ENCODE data around the gene TRIP6. TPM values are rescaled to one million over a fixed set of nuclear protein-coding genes. Genes with fewer than 3 reads are reported as not detected.
A peak's percentile ranks its signal among the peaks of the same experiment; 100 is the strongest.

The TRIP6 gene
- 10 to 100 TPM; 22.2 to 31.1 TPM for total RNA-seq

GRCh38 chr7:100867040-100867775, at the start of gene TRIP6:
Gene TRIP6 (plus strand): TSS chr7:100867387. CDS start chr7:100867498, 111 bp downstream.
- H3K4me1 Mint-ChIP-seq: peaks cover 22% of the 10 kb centered on the region
- H3K27ac Mint-ChIP-seq: peak within 1 kb of the TSS; percentile 92
- ChIA-PET POLR2A (interaction anchor here (0.6 to 1.1 kb wide), 2 partner anchors 8 to 15 kb away, joined by 3 read pairs; partner anchors contain the start of genes SLC12A9 and SRRT), CTCF (no interaction called here)
- H3K27me3 Mint-ChIP-seq: no peaks in the 10 kb centered on the region
- DNase-seq (peak; percentile 84), ATAC-seq (peak; percentile 68)
- no peaks in the 10 kb centered on the region for H3K9me3 Mint-ChIP-seq (ENCODE audit: low read depth)
- intact Hi-C loops (cut with DNase I, micrococcal nuclease): loop anchor here in 1 of 2 experiments (1.0 to 2.0 kb wide), 2 partner anchors 15 to 438 kb away; partner anchors contain the start of genes MEPCE, SLC12A9 and ZCWPW1
- peaks cover 20% of the 10 kb centered on the region for H3K36me3 Mint-ChIP-seq (ENCODE audit: low read depth)
- H3K4me3 Mint-ChIP-seq: peak within 1 kb of the TSS; percentile 90

GRCh38 chr7:100818366-100818765, 48.8 kb upstream of the TRIP6 start:
- ChIA-PET POLR2A (no interaction called here), CTCF (interaction anchor here (0.6 kb wide), 1 partner anchor 69 kb away, joined by 4 read pairs; no protein-coding TSS in a partner anchor)
- ATAC-seq: no peak
- H3K27me3 Mint-ChIP-seq: no peaks in the 10 kb centered on the region
- peaks cover 2% of the 10 kb centered on the region for H3K36me3 Mint-ChIP-seq (ENCODE audit: low read depth)
- H3K4me1 Mint-ChIP-seq: no peaks in the 10 kb centered on the region
- no peak overlapping the region for H3K27ac Mint-ChIP-seq
- H3K9me3 Mint-ChIP-seq (ENCODE audit: low read depth): no peaks in the 10 kb centered on the region
- intact Hi-C loops (cut with DNase I, micrococcal nuclease): no loop called here
- no peak overlapping the region for H3K4me3 Mint-ChIP-seq
- DNase-seq: no peak

GRCh38 chr7:100818825-100819224, 48.4 kb upstream of the TRIP6 start:
- H3K4me1 Mint-ChIP-seq: no peaks in the 10 kb centered on the region
- no peaks in the 10 kb centered on the region for H3K27me3 Mint-ChIP-seq
- no peak overlapping the region for H3K4me3 Mint-ChIP-seq
- ChIA-PET POLR2A (no interaction called here), CTCF (interaction anchor here (0.6 kb wide), 1 partner anchor 69 kb away, joined by 4 read pairs; no protein-coding TSS in a partner anchor)
- H3K36me3 Mint-ChIP-seq (ENCODE audit: low read depth): peaks cover 2% of the 10 kb centered on the region
- ATAC-seq (no peak), DNase-seq (no peak)
- intact Hi-C loops (cut with DNase I, micrococcal nuclease): no loop called here
- H3K9me3 Mint-ChIP-seq (ENCODE audit: low read depth): no peaks in the 10 kb centered on the region
- H3K27ac Mint-ChIP-seq: no peak overlapping the region

- H3K36me3 Mint-ChIP-seq (ENCODE audit: low read depth): peaks cover 2% of the 10 kb centered on the region
- no peaks in the 10 kb centered on the region for H3K9me3 Mint-ChIP-seq (ENCODE audit: low read depth)
- H3K4me1 Mint-ChIP-seq: no peaks in the 10 kb centered on the region
Observed at GRCh38 chr7:100819586-100819985, 47.6 kb upstream of the TRIP6 start.

GRCh38 chr7:100822236-100823139, 44.7 kb upstream of the TRIP6 start:
- POLR2A ChIA-PET: no interaction called here
- CTCF ChIA-PET: interaction anchor here (1.2 kb wide), 1 partner anchor 22 kb away, joined by 3 read pairs; no protein-coding TSS in a partner anchor
- ATAC-seq (no peak), DNase-seq (no peak)
- Mint-ChIP-seq H3K4me3 (no peak overlapping the region), H3K9me3 (ENCODE audit: low read depth) (no peaks in the 10 kb centered on the region), H3K27me3 (peaks cover 15% of the 10 kb centered on the region), H3K27ac (no peak overlapping the region), H3K4me1 (peaks cover 11% of the 10 kb centered on the region), H3K36me3 (ENCODE audit: low read depth) (no peaks in the 10 kb centered on the region)
- intact Hi-C loops (cut with DNase I, micrococcal nuclease): no loop called here

More at GRCh38 chr7:100819586-100819985, 47.6 kb upstream of the TRIP6 start:
- ATAC-seq (no peak), DNase-seq (no peak)
- ChIA-PET CTCF (no interaction called here), POLR2A (no interaction called here)
- Mint-ChIP-seq H3K27me3 (no peaks in the 10 kb centered on the region), H3K4me3 (no peak overlapping the region), H3K27ac (no peak overlapping the region)
- intact Hi-C loops (cut with DNase I, micrococcal nuclease): no loop called here

GRCh38 chr7:100823140-100823525, 44.1 kb upstream of the TRIP6 start:
- POLR2A ChIA-PET: no interaction called here
- ATAC-seq (no peak), DNase-seq (no peak)
- peaks cover 15% of the 10 kb centered on the region for H3K4me1 Mint-ChIP-seq
- H3K27ac Mint-ChIP-seq: no peak overlapping the region
- no peaks in the 10 kb centered on the region for H3K9me3 Mint-ChIP-seq (ENCODE audit: low read depth)
- H3K27me3 Mint-ChIP-seq: peaks cover 20% of the 10 kb centered on the region
- intact Hi-C loops (cut with DNase I, micrococcal nuclease): no loop called here
- H3K36me3 Mint-ChIP-seq (ENCODE audit: low read depth): no peaks in the 10 kb centered on the region
- CTCF ChIA-PET: interaction anchor here (0.6 kb wide), 1 partner anchor 194 kb away, joined by 4 read pairs; no protein-coding TSS in a partner anchor
- no peak overlapping the region for H3K4me3 Mint-ChIP-seq

- intact Hi-C loops (cut with DNase I, micrococcal nuclease): no loop called here
- ChIA-PET CTCF (interaction anchor here (0.6 kb wide), 1 partner anchor 194 kb away, joined by 4 read pairs; no protein-coding TSS in a partner anchor), POLR2A (no interaction called here)
- no peak for ATAC-seq
- H3K27ac Mint-ChIP-seq: no peak overlapping the region
- H3K4me1 Mint-ChIP-seq: peaks cover 16% of the 10 kb centered on the region
- DNase-seq: no peak
- H3K27me3 Mint-ChIP-seq: peaks cover 21% of the 10 kb centered on the region
- H3K9me3 Mint-ChIP-seq (ENCODE audit: low read depth): no peaks in the 10 kb centered on the region
- no peaks in the 10 kb centered on the region for H3K36me3 Mint-ChIP-seq (ENCODE audit: low read depth)
- no peak overlapping the region for H3K4me3 Mint-ChIP-seq
Observed at GRCh38 chr7:100823534-100823933, 43.7 kb upstream of the TRIP6 start.

- no peak overlapping the region for H3K4me3 Mint-ChIP-seq
- ATAC-seq: no peak
- ChIA-PET POLR2A (no interaction called here), CTCF (interaction anchor here (0.6 kb wide), 1 partner anchor 190 kb away, joined by 3 read pairs; no protein-coding TSS in a partner anchor)
- H3K36me3 Mint-ChIP-seq (ENCODE audit: low read depth): no peaks in the 10 kb centered on the region
- no peaks in the 10 kb centered on the region for H3K9me3 Mint-ChIP-seq (ENCODE audit: low read depth)
- H3K27ac Mint-ChIP-seq: no peak overlapping the region
- peaks cover 27% of the 10 kb centered on the region for H3K27me3 Mint-ChIP-seq
- DNase-seq: no peak
- intact Hi-C loops (cut with DNase I, micrococcal nuclease): no loop called here
- H3K4me1 Mint-ChIP-seq: peaks cover 19% of the 10 kb centered on the region
Observed at GRCh38 chr7:100824499-100825214, 42.5 kb upstream of the TRIP6 start.

GRCh38 chr7:100825215-100825671, 41.9 kb upstream of the TRIP6 start:
- no peak for DNase-seq
- Mint-ChIP-seq H3K36me3 (ENCODE audit: low read depth) (no peaks in the 10 kb centered on the region), H3K9me3 (ENCODE audit: low read depth) (no peaks in the 10 kb centered on the region), H3K27me3 (peaks cover 27% of the 10 kb centered on the region), H3K4me1 (peaks cover 19% of the 10 kb centered on the region), H3K4me3 (no peak overlapping the region), H3K27ac (no peak overlapping the region)
- no peak for ATAC-seq
- ChIA-PET CTCF (no interaction called here), POLR2A (no interaction called here)
- intact Hi-C loops (cut with DNase I, micrococcal nuclease): no loop called here

- ATAC-seq (no peak), DNase-seq (no peak)
- H3K9me3 Mint-ChIP-seq (ENCODE audit: low read depth): no peaks in the 10 kb centered on the region
- H3K36me3 Mint-ChIP-seq (ENCODE audit: low read depth): no peaks in the 10 kb centered on the region
- intact Hi-C loops (cut with DNase I, micrococcal nuclease): no loop called here
- H3K4me3 Mint-ChIP-seq: peak overlapping the region; percentile 58
- H3K27me3 Mint-ChIP-seq: peaks cover 27% of the 10 kb centered on the region
- ChIA-PET POLR2A (interaction anchor here (0.6 kb wide), 1 partner anchor 16 kb away, joined by 3 read pairs; no protein-coding TSS in a partner anchor), CTCF (no interaction called here)
- peaks cover 19% of the 10 kb centered on the region for H3K4me1 Mint-ChIP-seq
- H3K27ac Mint-ChIP-seq: no peak overlapping the region
Observed at GRCh38 chr7:100825751-100826513, 41.3 kb upstream of the TRIP6 start.
